H1 (cell line): Measurements from ENCODE around the gene DOK1. TPM values are rescaled to one million over a fixed set of nuclear protein-coding genes. Genes with fewer than 3 reads are reported as not detected.

Experiments used
- CTCF ChIA-PET: fragments of 300-600 bp; sonication (Branson Sonifier 250); formaldehyde crosslinking; loops from one replicate; lab custom pipeline; 2021; ENCODE audit not compliant: partially characterized antibody; lab: Charles Lee
- POLR2A ChIA-PET: fragments of 300-600 bp; sonication (Branson Sonifier 250); formaldehyde crosslinking; loops from one replicate; lab custom pipeline; 2021; ENCODE audit warnings: inconsistent platforms; ENCODE audit not compliant: partially characterized antibody; lab: Charles Lee
- DNase-seq, 2 experiments: peaks; one replicate each; pipeline versions ENCODE4 v3.0.0 to v3.0.0-alpha.2; 2010 to 2022; ENCODE audit warnings: low spot score in 2 of 2, low read depth in 1 of 2, mixed read lengths in 1 of 2
- FAIRE-seq: peaks from 2 replicates; lab custom pipeline; 2011; peaks lifted over from hg19 to GRCh38; lab: Jason Lieb, UNC
- H2AFZ ChIP-seq: 2 replicates; pipeline ENCODE4 v1.8.1; 2012; ENCODE audit warnings: low read length, inconsistent platforms
- H2AK5ac ChIP-seq: 2 replicates; pipeline ENCODE4 v1.6.1; 2013; ENCODE audit warnings: low read depth, low read length
- H2BK120ac ChIP-seq: replicated peaks from 2 replicates; pipeline ENCODE3; 2013; ENCODE audit warnings: low read depth, low read length, inconsistent platforms
- H2BK12ac ChIP-seq: 2 replicates; pipeline ENCODE4 v1.6.1; 2013; ENCODE audit warnings: low read depth, low read length
- H2BK15ac ChIP-seq: 2 replicates; pipeline ENCODE4 v1.6.1; 2013; ENCODE audit warnings: low read length
- H2BK20ac ChIP-seq: 2 replicates; pipeline ENCODE4 v1.6.1; 2013; ENCODE audit warnings: low read length
- H2BK5ac ChIP-seq: 2 replicates; pipeline ENCODE4 v1.6.1; 2013; ENCODE audit warnings: low read depth, low read length
- H3K14ac ChIP-seq: 2 replicates; pipeline ENCODE4 v1.6.1; 2013; ENCODE audit warnings: inconsistent platforms; ENCODE audit not compliant: insufficient read length
- H3K18ac ChIP-seq: 2 replicates; pipeline ENCODE4 v1.6.1; 2013; ENCODE audit warnings: low read length; ENCODE audit errors: extremely low read depth
- H3K23ac ChIP-seq: 2 replicates; pipeline ENCODE4 v1.6.1; 2013; ENCODE audit warnings: inconsistent platforms; ENCODE audit not compliant: insufficient read length
- H3K23me2 ChIP-seq: 2 replicates; pipeline ENCODE4 v1.6.1; 2013; ENCODE audit warnings: low read depth, low read length
- H3K27ac ChIP-seq: 2 replicates; pipeline ENCODE4 v1.6.1; 2011; ENCODE audit warnings: low read depth, low read length, inconsistent platforms
- H3K27me3 ChIP-seq, 4 experiments: replicated peaks in 1 of 4; 1 replicate in 1 of 4; 2 replicates in 3 of 4; pipeline versions ENCODE4 v1.6.1 to v1.8.1; 2011 to 2013; ENCODE audit warnings: low read length in 3 of 4, mild to moderate bottlenecking in 3 of 4, inconsistent platforms in 2 of 4, mixed read lengths in 2 of 4, moderate library complexity in 1 of 4; ENCODE audit not compliant: control insufficient read depth in 3 of 4, insufficient read depth in 3 of 4; ENCODE audit errors: extremely low read depth in 1 of 4
- H3K36me3 ChIP-seq, 4 experiments: 2 replicates each; pipeline versions ENCODE4 v1.6.1 to v1.8.1; 2011 to 2013; ENCODE audit warnings: mild to moderate bottlenecking in 4 of 4, low read length in 3 of 4, moderate library complexity in 2 of 4, control low read depth in 1 of 4, inconsistent platforms in 1 of 4; ENCODE audit not compliant: insufficient read depth in 4 of 4, control insufficient read depth in 2 of 4
- H3K4ac ChIP-seq: replicated peaks from 2 replicates; pipeline ENCODE3; 2013; ENCODE audit warnings: low read length, low read depth, mixed read lengths, inconsistent platforms; ENCODE audit not compliant: insufficient read length
- H3K4me1 ChIP-seq, 4 experiments: replicated peaks in 1 of 4; 1 replicate in 1 of 4; 2 replicates in 3 of 4; pipeline versions ENCODE4 v1.6.1 to v1.8.1; 2011 to 2013; ENCODE audit warnings: low read length in 3 of 4, inconsistent platforms in 2 of 4, mixed read lengths in 1 of 4; ENCODE audit not compliant: insufficient read depth in 4 of 4, control insufficient read depth in 3 of 4
- H3K4me2 ChIP-seq, 2 experiments: 2 replicates each; pipeline versions ENCODE4 v1.6.1 to v1.8.1; 2011 to 2013; ENCODE audit warnings: low read depth in 2 of 2, low read length in 2 of 2, control low read depth in 1 of 2, inconsistent platforms in 1 of 2, mild to moderate bottlenecking in 1 of 2; ENCODE audit not compliant: insufficient read depth in 1 of 2
- H3K4me3 ChIP-seq, 4 experiments: fragments of 200-600, 300-600 bp in 1 of 4; sonication (generic), shearing (Covaris generic), sonication (Bioruptor Twin) in 1 of 4; 2 replicates each; pipeline versions ENCODE4 v1.5.1 to v1.8.1; 2011 to 2016; ENCODE audit warnings: low read length in 4 of 4, low read depth in 3 of 4, control low read depth in 2 of 4, inconsistent platforms in 2 of 4, mild to moderate bottlenecking in 2 of 4, mixed read lengths in 1 of 4, moderate library complexity in 1 of 4; ENCODE audit not compliant: insufficient read depth in 2 of 4; ENCODE audit errors: extremely low read depth in 1 of 4
- H3K56ac ChIP-seq: replicated peaks from 2 replicates; pipeline ENCODE3; 2013; ENCODE audit warnings: low read depth, mild to moderate bottlenecking, mixed read lengths, low read length, inconsistent platforms; ENCODE audit not compliant: insufficient read length
- H3K79me1 ChIP-seq: 2 replicates; pipeline ENCODE4 v1.6.1; 2013; ENCODE audit warnings: low read depth, low read length, control low read depth
- H3K79me2 ChIP-seq, 2 experiments: 2 replicates each; pipeline versions ENCODE4 v1.6.1 to v1.8.1; 2012 to 2013; ENCODE audit warnings: low read length in 2 of 2, mild to moderate bottlenecking in 2 of 2, inconsistent platforms in 1 of 2; ENCODE audit not compliant: insufficient read depth in 2 of 2, control insufficient read depth in 1 of 2
- H3K9ac ChIP-seq, 4 experiments: replicated peaks in 1 of 4; 1 replicate in 1 of 4; 2 replicates in 3 of 4; pipeline versions ENCODE4 v1.6.1 to v1.8.1; 2011 to 2013; ENCODE audit warnings: low read depth in 3 of 4, low read length in 3 of 4, control low read depth in 2 of 4, mild to moderate bottlenecking in 2 of 4, moderate library complexity in 2 of 4, inconsistent platforms in 1 of 4; ENCODE audit errors: extremely low read depth in 1 of 4
- H3K9me3 ChIP-seq, 2 experiments: 2 replicates each; pipeline versions ENCODE4 v1.6.1 to v1.8.1; 2012 to 2013; ENCODE audit warnings: mild to moderate bottlenecking in 2 of 2, moderate library complexity in 2 of 2, control low read depth in 1 of 2, inconsistent platforms in 1 of 2, low read depth in 1 of 2, low read length in 1 of 2, mixed read lengths in 1 of 2; ENCODE audit not compliant: insufficient read depth in 2 of 2
- H4K20me1 ChIP-seq, 2 experiments: replicated peaks in 1 of 2; 2 replicates each; pipeline versions ENCODE3 to v1.8.1; 2011 to 2013; ENCODE audit warnings: inconsistent platforms in 2 of 2, low read length in 2 of 2, mild to moderate bottlenecking in 1 of 2; ENCODE audit not compliant: insufficient read depth in 2 of 2, control insufficient read depth in 1 of 2
- H4K5ac ChIP-seq: 2 replicates; pipeline ENCODE4 v1.6.1; 2013; ENCODE audit warnings: low read length, low read depth, mixed read lengths, inconsistent platforms; ENCODE audit not compliant: insufficient read length
- H4K8ac ChIP-seq: 2 replicates; pipeline ENCODE4 v1.8.0; 2013; ENCODE audit warnings: mild to moderate bottlenecking, moderate library complexity, low read length, inconsistent platforms; ENCODE audit not compliant: insufficient read depth; ENCODE audit errors: extremely low read depth
- H4K91ac ChIP-seq: replicated peaks from 2 replicates; pipeline ENCODE3; 2013; ENCODE audit warnings: low read length, mixed read lengths, inconsistent platforms; ENCODE audit not compliant: insufficient read length
- CTCF ChIP-seq, 3 experiments: IDR thresholded peaks; 1 replicate in 2 of 3; 2 replicates in 1 of 3; pipeline versions ENCODE4 v1.5.1 to v1.6.1; 2011; ENCODE audit warnings: low read length in 3 of 3, mild to moderate bottlenecking in 3 of 3, inconsistent platforms in 2 of 3, low read depth in 1 of 3, moderate library complexity in 1 of 3; ENCODE audit not compliant: insufficient read depth in 1 of 3; ENCODE audit errors: control extremely low read depth in 1 of 3
- RAD21 ChIP-seq, 2 experiments: IDR thresholded peaks in 1 of 2; conservative IDR thresholded peaks in 1 of 2; 2 replicates each; pipeline ENCODE4 v1.6.1; 2011; ENCODE audit warnings: low read depth in 2 of 2, low read length in 2 of 2, improper control_type of control experiment in 1 of 2, inconsistent platforms in 1 of 2, mild to moderate bottlenecking in 1 of 2, moderate library complexity in 1 of 2
- SP2 ChIP-seq: IDR thresholded peaks from 2 replicates; pipeline ENCODE4 v1.6.1; 2012; ENCODE audit warnings: mild to moderate bottlenecking, low read length, inconsistent platforms
- WGBS, 2 experiments: shearing (Covaris generic) in 1 of 2; methylation state at CpG; one replicate each; pipeline versions ENCODE4 v1.1.6 to v1.1.7; 2013 to 2015; ENCODE audit warnings: low lambda C conversion rate in 2 of 2, mixed read lengths in 2 of 2, inconsistent platforms in 1 of 2, low coverage in 1 of 2, missing lambda C conversion rate in 1 of 2; ENCODE audit not compliant: insufficient replicate concordance in 2 of 2, insufficient coverage in 1 of 2, insufficient read length in 1 of 2; ENCODE audit errors: extremely low coverage in 1 of 2, missing lambda C conversion rate in 1 of 2; 5-methylcytosine and 5-hydroxymethylcytosine counted together
- polyA plus RNA-seq, 7 experiments: library from polyadenylated mRNA; depleted of rRNA in 3 of 7; stranded (reverse) in 5 of 7; unstranded in 2 of 7; fragments of >200 nt in 5 of 7; fragments of 200-250 nt in 2 of 7; gene quantifications; 1 replicate in 5 of 7; 2 replicates in 1 of 7; 4 replicates in 1 of 7; pipeline versions ENCODE4 v1.2.1 to v1.2.3, GENCODE V29; 2011 to 2013; ENCODE audit warnings: missing spikeins in 2 of 7, mixed read lengths in 2 of 7
- total RNA-seq: library from RNA; stranded (reverse); fragmentation: NEBNext Ultra II Directional; extraction: Animal tissue kit (Norgen Biotek cat#: 25700); gene quantifications from 2 replicates; pipeline ENCODE4 v1.2.1, GENCODE V29; 2021

Gene DOK1
- total and polyA plus RNA-seq, 2 of the 8 experiments (the other 6 are each of a cell fraction or from before 2014, with no cell fraction given), result 11.0 to 14.3 TPM

GRCh38 chr2:74572178-74572925 is 17.8 kb downstream of the DOK1 start:
- Histone ChIP-seq H4K8ac (no peak overlapping the region), H2BK5ac (no peak overlapping the region), H3K27ac (no peak overlapping the region), H3K9ac (no peak overlapping the region), H3K79me2 (no peaks in the 10 kb centered on the region), H2BK120ac (no peak overlapping the region), H3K4me2 (no peak overlapping the region), H3K18ac (no peak overlapping the region), H2BK12ac (no peak overlapping the region), H2AFZ (no peak overlapping the region), H3K23me2 (peaks cover 4% of the 10 kb centered on the region; the same call in 1 of the 2 replicates), H4K91ac (no peak overlapping the region), H3K4me3 (no peak overlapping the region), H2AK5ac (no peak overlapping the region), H3K9me3 (no peaks in the 10 kb centered on the region), H4K5ac (no peak overlapping the region), H3K23ac (no peak overlapping the region), H3K27me3 (no peaks in the 10 kb centered on the region), H3K36me3 (no peaks in the 10 kb centered on the region), H2BK15ac (no peak overlapping the region), H2BK20ac (no peak overlapping the region), H3K56ac (no peak overlapping the region), H3K4ac (no peak overlapping the region), H3K4me1 (no peaks in the 10 kb centered on the region), H3K79me1 (no peaks in the 10 kb centered on the region), H4K20me1 (no peaks in the 10 kb centered on the region), H3K14ac (no peak overlapping the region)
- 68% methylated on average over 3 of the region's 3 CpGs; no CpG with 5 or more reads in 1 of the 2 experiments for WGBS, 2 experiments
- FAIRE-seq (no peak), DNase-seq (no peak)
- TF ChIP-seq SP2 (no peak), RAD21 (IDR thresholded peaks at IDR 0.05 in 1 of 2, conservative IDR thresholded peaks at IDR 0.05 in 1 of 2; ENCODE audit: low read depth in 2 of 2, low read length in 2 of 2) (peak; percentile 37 to 55; a peak in 3 of 4 replicates), CTCF (IDR thresholded peaks at IDR 0.05; ENCODE audit: control extremely low read depth in 1 of 3, insufficient read depth in 1 of 3, low read depth in 1 of 3, low read length in 3 of 3) (peak; percentile 50 to 66 (median 56))
- ChIA-PET POLR2A (interaction anchor here (1.0 to 1.2 kb wide), 3 partner anchors 18 to 75 kb away, joined by 3 to 4 read pairs (median 4); partner anchors contain the start of genes AUP1, DOK1, HTRA2 and LOXL3), CTCF (interaction anchor here (0.6 to 10.0 kb wide), 19 partner anchors 8 to 99 kb away, joined by 3 to 158 read pairs (median 4); partner anchors contain the start of genes CCDC142, LBX2, MRPL53 and TTC31)
